ENCODE measurements around the gene ANKRD13D.

The ANKRD13D gene

GRCh38 chr11:67274768-67275605 lies 14.1 kb upstream of the ANKRD13D start:
- DNase-seq = no peak

- no peak for DNase-seq
These were observed 13.3 kb upstream of the ANKRD13D start for GRCh38 chr11:67275606-67276409.

- DNase-seq = no peak
These were observed 12.3 kb upstream of the ANKRD13D start for GRCh38 chr11:67276781-67277230.

GRCh38 chr11:67277231-67277961 lies 11.7 kb upstream of the ANKRD13D start:
- DNase-seq = peak; percentile 86

- DNase-seq = no peak
These were observed 10.8 kb upstream of the ANKRD13D start for GRCh38 chr11:67278135-67278938.

GRCh38 chr11:67278939-67279588 lies 10.0 kb upstream of the ANKRD13D start:
- no peak for DNase-seq

- DNase-seq = no peak
These were observed 9.3 kb upstream of the ANKRD13D start for GRCh38 chr11:67279589-67280340.

- no peak for DNase-seq
These were observed 8.7 kb upstream of the ANKRD13D start for GRCh38 chr11:67280341-67280787.

GRCh38 chr11:67280788-67281551 lies 8.1 kb upstream of the ANKRD13D start:
- DNase-seq = no peak

GRCh38 chr11:67281552-67282150 lies 7.5 kb upstream of the ANKRD13D start:
- peak; percentile 0 for DNase-seq

GRCh38 chr11:67282155-67282875 lies 6.8 kb upstream of the ANKRD13D start:
- DNase-seq = peak; percentile 0

- DNase-seq = no peak
These were observed 6.2 kb upstream of the ANKRD13D start for GRCh38 chr11:67282876-67283371.

- DNase-seq = no peak
These were observed 5.6 kb upstream of the ANKRD13D start for GRCh38 chr11:67283481-67283963.

GRCh38 chr11:67284811-67285540 lies 4.1 kb upstream of the ANKRD13D start:
- DNase-seq = no peak

GRCh38 chr11:67285541-67286498 lies 3.3 kb upstream of the ANKRD13D start:
- no peak for DNase-seq

GRCh38 chr11:67286621-67287333 lies 2.3 kb upstream of the ANKRD13D start:
- no peak for DNase-seq
